ENCODE measurements around the gene KDM7A. TPM values are rescaled to one million over a fixed set of nuclear protein-coding genes. Genes with fewer than 3 reads are reported as not detected.

The KDM7A gene
- total RNA-seq, 5 donors from 2014 or later (not counting 1 experiment from before 2014, with no cell fraction given): 36.5 to 60.2 (median 55.0) TPM

DNA sequence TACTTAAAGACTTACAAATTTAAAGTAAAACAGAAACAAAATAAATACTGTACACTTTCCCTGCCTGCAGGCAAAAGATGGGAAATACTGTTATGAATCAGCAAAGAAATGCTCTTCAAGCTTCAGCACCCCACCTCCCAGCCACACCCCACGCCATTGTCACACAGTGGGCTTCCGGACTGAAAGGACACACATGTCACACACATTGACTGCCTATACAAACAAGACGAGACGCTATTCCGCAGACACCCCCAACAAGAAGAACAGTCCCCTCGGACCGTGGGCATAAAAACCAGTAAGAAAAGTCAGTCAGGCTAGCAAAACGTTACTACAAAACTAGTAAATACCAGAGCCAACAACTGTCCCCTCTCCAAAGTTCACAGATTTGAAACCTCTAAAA is 91.8 kb downstream of the KDM7A start:
- 34% methylated on average over 8 of the region's 8 CpGs for WGBS (ENCODE audit: insufficient coverage)
- H3K27me3 ChIP-seq (replicated peaks in 1 of 2; ENCODE audit: control insufficient read depth in 2 of 2, extremely low read depth in 1 of 2, insufficient read depth in 2 of 2, low read length in 1 of 2): no peaks in the 10 kb centered on the region
- H3K4me1 Mint-ChIP-seq: peaks cover 32 to 51% (median 39%) of the 10 kb centered on the region in 3 donors
- DNase-seq (peak in 12 of 35 experiments; percentile 7 to 36 (median 21)), ATAC-seq (replicated peaks in 1 of 4) (peak in 3 of 4 experiments; percentile 53 to 69 (median 62))
- peak overlapping the region; percentile 42 for H3K27ac ChIP-seq (ENCODE audit: low read length)
- H3K36me3 ChIP-seq (ENCODE audit: control insufficient read depth in 2 of 2, extremely low read depth in 1 of 2, insufficient read depth in 1 of 2, low read length in 1 of 2): peaks cover 0 to 2% of the 10 kb centered on the region in 2 donors
- H3K4me3 ChIP-seq (ENCODE audit: control insufficient read depth in 1 of 2, extremely low read depth in 1 of 2, low read length in 1 of 2): no peak overlapping the region
- H3K36me3 Mint-ChIP-seq: no peaks in the 10 kb centered on the region
- ChIA-PET POLR2A (interaction anchor here in 1 of 2 donors (0.6 kb wide), 1 partner anchor 1568 kb away, joined by 5 read pairs; no protein-coding TSS in a partner anchor), CTCF (no interaction called here)
- no peaks in the 10 kb centered on the region for H3K9me3 ChIP-seq
- H3K4me3 Mint-ChIP-seq: peak overlapping the region; percentile 0 to 2 (median 1)
- no peaks in the 10 kb centered on the region for H3K27me3 Mint-ChIP-seq
- peaks cover 0 to 10% of the 10 kb centered on the region in 2 experiments for H3K4me1 ChIP-seq (ENCODE audit: control insufficient read depth in 1 of 2, extremely low read depth in 1 of 2, insufficient read depth in 2 of 2, low read length in 2 of 2)
- no peaks in the 10 kb centered on the region for H3K9me3 Mint-ChIP-seq
- peak overlapping the region; percentile 62 to 75 for H3K27ac Mint-ChIP-seq

GRCh38 chr7:140084142-140084655 is 92.6 kb downstream of the KDM7A start:
- WGBS (ENCODE audit: insufficient coverage): 90% methylated on average over 2 of the region's 4 CpGs
- Histone ChIP-seq H3K27me3 (replicated peaks in 1 of 2; ENCODE audit: control insufficient read depth in 2 of 2, extremely low read depth in 1 of 2, insufficient read depth in 2 of 2, low read length in 1 of 2) (no peaks in the 10 kb centered on the region), H3K27ac (ENCODE audit: low read length) (no peak overlapping the region), H3K4me1 (ENCODE audit: control insufficient read depth in 1 of 2, extremely low read depth in 1 of 2, insufficient read depth in 2 of 2, low read length in 2 of 2) (peaks cover 0 to 10% of the 10 kb centered on the region in 2 experiments), H3K36me3 (ENCODE audit: control insufficient read depth in 2 of 2, extremely low read depth in 1 of 2, insufficient read depth in 1 of 2, low read length in 1 of 2) (no peaks in the 10 kb centered on the region), H3K4me3 (ENCODE audit: control insufficient read depth in 1 of 2, extremely low read depth in 1 of 2, low read length in 1 of 2) (no peak overlapping the region), H3K9me3 (no peaks in the 10 kb centered on the region)
- Mint-ChIP-seq H3K27me3 (no peaks in the 10 kb centered on the region), H3K4me3 (no peak overlapping the region), H3K4me1 (peaks cover 32 to 51% (median 39%) of the 10 kb centered on the region in 3 donors), H3K27ac (peak overlapping the region; percentile 79 to 84), H3K9me3 (no peaks in the 10 kb centered on the region), H3K36me3 (no peaks in the 10 kb centered on the region)
- CTCF ChIA-PET: interaction anchor here (0.6 kb wide), 2 partner anchors 98 to 676 kb away, joined by 3 to 9 read pairs; no protein-coding TSS in a partner anchor
- ATAC-seq (replicated peaks in 1 of 4) (no peak), DNase-seq (peak in 1 of 35 experiments; percentile 13)
- POLR2A ChIA-PET: interaction anchor here (0.6 kb wide), 2 partner anchors 28 to 1568 kb away, joined by 3 to 5 read pairs; no protein-coding TSS in a partner anchor

DNA sequence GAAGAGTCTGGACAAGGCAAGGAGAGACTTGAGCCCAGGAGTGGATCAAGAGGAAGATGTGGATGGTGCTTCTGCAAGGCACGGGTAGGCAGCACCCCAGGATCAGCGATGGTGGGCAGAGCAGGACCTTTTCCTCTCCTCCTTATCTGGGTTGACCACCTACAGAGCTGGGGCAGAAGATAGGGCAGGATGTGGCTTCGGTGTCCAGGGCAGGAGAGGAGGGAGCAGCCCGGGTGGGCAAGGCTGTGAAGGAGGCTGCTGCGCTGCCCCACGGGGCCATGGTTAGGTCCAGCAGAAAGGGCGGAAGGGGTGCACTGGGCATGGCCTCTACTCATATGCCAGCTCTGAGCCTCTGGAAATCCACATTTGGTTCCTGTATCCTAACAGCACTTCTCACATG is 94.0 kb downstream of the KDM7A start:
- no peaks in the 10 kb centered on the region for H3K36me3 Mint-ChIP-seq
- H3K27ac ChIP-seq (ENCODE audit: low read length): no peak overlapping the region
- POLR2A ChIA-PET: no interaction called here

GRCh38 chr7:140081774-140082425 is 94.9 kb downstream of the KDM7A start:
- H3K4me1 ChIP-seq (ENCODE audit: control insufficient read depth in 1 of 2, extremely low read depth in 1 of 2, insufficient read depth in 2 of 2, low read length in 2 of 2): peaks cover 0 to 17% of the 10 kb centered on the region in 2 experiments
- H3K36me3 ChIP-seq (ENCODE audit: control insufficient read depth in 2 of 2, extremely low read depth in 1 of 2, insufficient read depth in 1 of 2, low read length in 1 of 2): no peaks in the 10 kb centered on the region
- Mint-ChIP-seq H3K36me3 (no peaks in the 10 kb centered on the region), H3K4me1 (peaks cover 34 to 43% (median 42%) of the 10 kb centered on the region in 3 donors), H3K27ac (peak overlapping the region; percentile 41 to 65), H3K27me3 (no peaks in the 10 kb centered on the region), H3K4me3 (no peak overlapping the region), H3K9me3 (no peaks in the 10 kb centered on the region)
- POLR2A ChIA-PET: interaction anchor here in 1 of 2 donors (0.6 kb wide), 1 partner anchor 272 kb away, joined by 8 read pairs; no protein-coding TSS in a partner anchor
- DNase-seq (no peak), ATAC-seq (replicated peaks in 1 of 4) (no peak)
- H3K27ac ChIP-seq (ENCODE audit: low read length): no peak overlapping the region
- no peaks in the 10 kb centered on the region for H3K27me3 ChIP-seq (replicated peaks in 1 of 2; ENCODE audit: control insufficient read depth in 2 of 2, extremely low read depth in 1 of 2, insufficient read depth in 2 of 2, low read length in 1 of 2)
- CTCF ChIA-PET: no interaction called here
- no peak overlapping the region for H3K4me3 ChIP-seq (ENCODE audit: control insufficient read depth in 1 of 2, extremely low read depth in 1 of 2, low read length in 1 of 2)
- no peaks in the 10 kb centered on the region for H3K9me3 ChIP-seq
- WGBS (ENCODE audit: insufficient coverage): 86% methylated on average over 9 of the region's 11 CpGs

More for the DNA sequence above, 94.0 kb downstream of the KDM7A start:
- no peak for ATAC-seq (replicated peaks in 1 of 4)
- 53% methylated on average over 3 of the region's 7 CpGs for WGBS (ENCODE audit: insufficient coverage)
- H3K27me3 Mint-ChIP-seq: no peaks in the 10 kb centered on the region
- Histone ChIP-seq H3K4me1 (ENCODE audit: control insufficient read depth in 1 of 2, extremely low read depth in 1 of 2, insufficient read depth in 2 of 2, low read length in 2 of 2) (peaks cover 0 to 17% of the 10 kb centered on the region in 2 experiments), H3K36me3 (ENCODE audit: control insufficient read depth in 2 of 2, extremely low read depth in 1 of 2, insufficient read depth in 1 of 2, low read length in 1 of 2) (no peaks in the 10 kb centered on the region), H3K4me3 (ENCODE audit: control insufficient read depth in 1 of 2, extremely low read depth in 1 of 2, low read length in 1 of 2) (no peak overlapping the region), H3K9me3 (no peaks in the 10 kb centered on the region), H3K27me3 (replicated peaks in 1 of 2; ENCODE audit: control insufficient read depth in 2 of 2, extremely low read depth in 1 of 2, insufficient read depth in 2 of 2, low read length in 1 of 2) (no peaks in the 10 kb centered on the region)
- no peak for DNase-seq
- peaks cover 37 to 50% (median 45%) of the 10 kb centered on the region in 3 donors for H3K4me1 Mint-ChIP-seq
- no peaks in the 10 kb centered on the region for H3K9me3 Mint-ChIP-seq
- no peak overlapping the region for H3K4me3 Mint-ChIP-seq
- peak overlapping the region; percentile 46 to 68 for H3K27ac Mint-ChIP-seq
- CTCF ChIA-PET: no interaction called here

DNA sequence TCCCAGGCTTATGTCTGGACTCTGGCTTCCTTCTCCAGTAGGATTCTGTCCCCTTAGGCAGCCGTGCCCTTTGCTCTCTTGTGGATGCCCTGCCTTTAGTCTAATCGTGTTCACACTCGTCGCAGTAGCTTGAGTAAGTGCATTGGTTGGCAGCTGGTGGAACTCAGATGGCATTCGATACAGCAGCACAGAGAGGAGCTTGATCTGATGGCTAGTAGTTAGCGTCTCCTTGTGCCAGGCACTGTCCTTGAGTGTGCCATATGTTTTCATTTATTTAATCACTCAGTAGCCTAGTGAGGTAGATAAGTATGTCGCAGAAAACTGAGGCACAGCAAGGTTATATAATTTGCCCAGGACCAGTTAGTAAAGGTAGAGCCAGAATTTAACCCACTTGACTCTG is 95.9 kb downstream of the KDM7A start:
- peaks cover 0 to 17% of the 10 kb centered on the region in 2 experiments for H3K4me1 ChIP-seq (ENCODE audit: control insufficient read depth in 1 of 2, extremely low read depth in 1 of 2, insufficient read depth in 2 of 2, low read length in 2 of 2)
- Mint-ChIP-seq H3K4me1 (peaks cover 24 to 33% (median 32%) of the 10 kb centered on the region in 3 donors), H3K4me3 (no peak overlapping the region), H3K36me3 (no peaks in the 10 kb centered on the region), H3K27ac (peak overlapping the region in 1 of 2 donors; percentile 28), H3K9me3 (no peaks in the 10 kb centered on the region), H3K27me3 (no peaks in the 10 kb centered on the region)
- ChIA-PET CTCF (no interaction called here), POLR2A (no interaction called here)
- H3K27ac ChIP-seq (ENCODE audit: low read length): no peak overlapping the region
- H3K9me3 ChIP-seq: no peaks in the 10 kb centered on the region
- ATAC-seq (replicated peaks in 1 of 4): no peak
- no peaks in the 10 kb centered on the region for H3K27me3 ChIP-seq (replicated peaks in 1 of 2; ENCODE audit: control insufficient read depth in 2 of 2, extremely low read depth in 1 of 2, insufficient read depth in 2 of 2, low read length in 1 of 2)
- no peaks in the 10 kb centered on the region for H3K36me3 ChIP-seq (ENCODE audit: control insufficient read depth in 2 of 2, extremely low read depth in 1 of 2, insufficient read depth in 1 of 2, low read length in 1 of 2)
- no peak for DNase-seq
- H3K4me3 ChIP-seq (ENCODE audit: control insufficient read depth in 1 of 2, extremely low read depth in 1 of 2, low read length in 1 of 2): no peak overlapping the region
- 95% methylated on average over 4 of the region's 7 CpGs for WGBS (ENCODE audit: insufficient coverage)

- Mint-ChIP-seq H3K4me1 (peaks cover 8 to 18% (median 17%) of the 10 kb centered on the region in 3 donors), H3K4me3 (no peak overlapping the region), H3K9me3 (no peaks in the 10 kb centered on the region), H3K27me3 (no peaks in the 10 kb centered on the region), H3K36me3 (no peaks in the 10 kb centered on the region), H3K27ac (no peak overlapping the region)
- no peak for DNase-seq
- H3K27me3 ChIP-seq (replicated peaks in 1 of 2; ENCODE audit: control insufficient read depth in 2 of 2, extremely low read depth in 1 of 2, insufficient read depth in 2 of 2, low read length in 1 of 2): no peaks in the 10 kb centered on the region
- H3K4me3 ChIP-seq (ENCODE audit: control insufficient read depth in 1 of 2, extremely low read depth in 1 of 2, low read length in 1 of 2): no peak overlapping the region
- H3K27ac ChIP-seq (ENCODE audit: low read length): no peak overlapping the region
- CTCF ChIA-PET: no interaction called here
- H3K36me3 ChIP-seq (ENCODE audit: control insufficient read depth in 2 of 2, extremely low read depth in 1 of 2, insufficient read depth in 1 of 2, low read length in 1 of 2): no peaks in the 10 kb centered on the region
- no peaks in the 10 kb centered on the region for H3K9me3 ChIP-seq
- peaks cover 0 to 12% of the 10 kb centered on the region in 2 experiments for H3K4me1 ChIP-seq (ENCODE audit: control insufficient read depth in 1 of 2, extremely low read depth in 1 of 2, insufficient read depth in 2 of 2, low read length in 2 of 2)
- POLR2A ChIA-PET: interaction anchor here in 1 of 2 donors (1.2 kb wide), 1 partner anchor 10 kb away, joined by 4 read pairs; no protein-coding TSS in a partner anchor
- peak in 1 of 4 experiments; percentile 25 for ATAC-seq (replicated peaks in 1 of 4)
- WGBS (ENCODE audit: insufficient coverage): 100% methylated on average over 2 of the region's 6 CpGs
Observed at GRCh38 chr7:140079121-140079536, 97.7 kb downstream of the KDM7A start.

All from T-cell (primary cell).